Suppressor macrophage (primary cell): ENCODE measurements around the gene PGC.
A peak's percentile ranks its signal among the peaks of the same experiment; 100 is the strongest.

Experiments
- DNase-seq, 4 experiments: peaks; one replicate each; pipeline ENCODE4 v3.0.0-alpha.2; 2020 to 2022

The PGC gene

GRCh38 chr6:41744236-41744787 lies 2.9 kb downstream of the PGC start:
- no peak for DNase-seq

- DNase-seq = no peak
Observed at GRCh38 chr6:41743406-41744235, 3.6 kb downstream of the PGC start.

GRCh38 chr6:41741625-41742490 lies 5.3 kb downstream of the PGC start:
- DNase-seq = no peak

- DNase-seq = no peak
Observed at GRCh38 chr6:41740366-41741162, 6.6 kb downstream of the PGC start.

GRCh38 chr6:41739041-41739440 lies 8.2 kb downstream of the PGC start:
- no peak for DNase-seq

- DNase-seq = no peak
Observed at GRCh38 chr6:41737591-41738130, 9.5 kb downstream of the PGC start.

- DNase-seq = no peak
Observed at GRCh38 chr6:41736800-41737555, 10.2 kb downstream of the PGC start.

GRCh38 chr6:41736186-41736733 lies 10.9 kb downstream of the PGC start:
- no peak for DNase-seq

- DNase-seq = peak; percentile 96 to 97 (median 97)
Observed at GRCh38 chr6:41735427-41736185, 11.6 kb downstream of the PGC start, which contains the start of gene TFEB. Gene TFEB (minus strand): TSS chr6:41735608. CDS start chr6:41691213, 44,395 bp downstream.

- peak; percentile 81 to 94 (median 90) for DNase-seq
Observed at GRCh38 chr6:41734666-41735426, 12.4 kb downstream of the PGC start.

GRCh38 chr6:41733707-41734665 lies 13.2 kb downstream of the PGC start:
- DNase-seq = peak; percentile 70 to 91 (median 82)

GRCh38 chr6:41733360-41733706 lies 13.9 kb downstream of the PGC start:
- DNase-seq = no peak

GRCh38 chr6:41732591-41733359 lies 14.4 kb downstream of the PGC start:
- DNase-seq = peak in 3 of 4 experiments; percentile 51 to 66 (median 59)

GRCh38 chr6:41732149-41732548 lies 15.0 kb downstream of the PGC start:
- no peak for DNase-seq

- no peak for DNase-seq
Observed at GRCh38 chr6:41731561-41732086, 15.6 kb downstream of the PGC start.

GRCh38 chr6:41730531-41731436 lies 16.4 kb downstream of the PGC start:
- peak; percentile 49 to 75 (median 60) for DNase-seq
